WTC11 (cell line): ENCODE data around the gene EHD2. TPM values are rescaled to one million over a fixed set of nuclear protein-coding genes. Genes with fewer than 3 reads are reported as not detected.

Source experiments
- ATAC-seq: fragments of 200-7000 bp; cut with Tn5 transposase; 2 replicates; pipeline ENCODE4 v1.10.0; 2021; ENCODE audit warnings: mild to moderate bottlenecking, moderate library complexity
- CTCF ChIA-PET: fragments of 300-600 bp; sonication (Branson Sonifier 250); formaldehyde crosslinking; loops from one replicate; lab custom pipeline; 2021; ENCODE audit warnings: antibody characterized with exemption; lab: Charles Lee
- POLR2A ChIA-PET: fragments of 350-600 bp; sonication (Branson Sonifier 250); formaldehyde crosslinking; loops from one replicate; lab custom pipeline; 2021; ENCODE audit warnings: antibody characterized with exemption; lab: Charles Lee
- DNase-seq: peaks from one replicate; pipeline ENCODE4 v3.0.0; 2021; ENCODE audit warnings: low spot score
- H3K27ac Mint-ChIP-seq: 2 replicates; pipeline ENCODE4 v1.8.0; 2021; ENCODE audit warnings: mixed read lengths
- H3K27me3 Mint-ChIP-seq: 2 replicates; pipeline ENCODE4 v1.8.0; 2021; ENCODE audit warnings: low read depth, mild to moderate bottlenecking, moderate library complexity, mixed read lengths
- H3K36me3 Mint-ChIP-seq: 2 replicates; pipeline ENCODE4 v1.8.0; 2021; ENCODE audit warnings: mixed read lengths
- H3K4me1 Mint-ChIP-seq: 2 replicates; pipeline ENCODE4 v1.8.0; 2022; ENCODE audit warnings: mixed read lengths
- H3K4me3 Mint-ChIP-seq: 2 replicates; pipeline ENCODE4 v1.8.0; 2021; ENCODE audit warnings: mild to moderate bottlenecking, moderate library complexity, mixed read lengths
- H3K9me3 Mint-ChIP-seq: 2 replicates; pipeline ENCODE4 v1.8.0; 2021; ENCODE audit warnings: mixed read lengths
- AFF4 ChIP-seq: sonication (generic); formaldehyde crosslinking; IDR thresholded peaks from 2 replicates; pipeline ENCODE4 v1.8.1; 2023; ENCODE audit warnings: mild to moderate bottlenecking, missing genetic modification reagents, borderline replicate concordance
- ERG ChIP-seq: fragments of 250-450 bp; sonication (Bioruptor Pico); IDR thresholded peaks from 2 replicates; pipeline ENCODE4 v1.8.0; 2021; ENCODE audit warnings: mild to moderate bottlenecking
- FOXP4 ChIP-seq: sonication (generic); formaldehyde crosslinking; IDR thresholded peaks from 2 replicates; pipeline ENCODE4 v1.8.0; 2022; ENCODE audit warnings: mild to moderate bottlenecking, missing genetic modification reagents
- MLX ChIP-seq: sonication (generic); formaldehyde crosslinking; IDR thresholded peaks from 2 replicates; pipeline ENCODE4 v1.8.1; 2023; ENCODE audit warnings: mild to moderate bottlenecking, missing genetic modification reagents, moderate library complexity
- NR3C1 ChIP-seq: sonication (generic); formaldehyde crosslinking; conservative IDR thresholded peaks from 2 replicates; pipeline ENCODE4 v1.8.1; 2023; ENCODE audit warnings: low read depth, mild to moderate bottlenecking, missing genetic modification reagents
- RELA ChIP-seq: sonication (generic); formaldehyde crosslinking; IDR thresholded peaks from 2 replicates; pipeline ENCODE4 v1.8.1; 2022; ENCODE audit warnings: missing genetic modification reagents, mild to moderate bottlenecking, borderline replicate concordance
- SMAD3 ChIP-seq: sonication (generic); formaldehyde crosslinking; IDR thresholded peaks from 2 replicates; pipeline ENCODE4 v1.8.0; 2022; ENCODE audit warnings: missing genetic modification reagents, mild to moderate bottlenecking, borderline replicate concordance
- TEAD1 ChIP-seq: sonication (generic); formaldehyde crosslinking; IDR thresholded peaks from 2 replicates; pipeline ENCODE4 v1.8.0; 2022; ENCODE audit warnings: mild to moderate bottlenecking, missing genetic modification reagents
- ZMAT4 ChIP-seq: fragments of 250-450 bp; sonication (Bioruptor Pico); IDR thresholded peaks from 2 replicates; pipeline ENCODE4 v1.9.0; 2021; ENCODE audit warnings: mild to moderate bottlenecking
- ZNF219 ChIP-seq: sonication (generic); formaldehyde crosslinking; IDR thresholded peaks from 2 replicates; pipeline ENCODE4 v1.8.0; 2023; ENCODE audit warnings: missing genetic modification reagents, mild to moderate bottlenecking, borderline replicate concordance
- ZNF423 ChIP-seq: fragments of 250-450 bp; sonication (Bioruptor Pico); IDR thresholded peaks from 2 replicates; pipeline ENCODE4 v2.1.2; 2022; ENCODE audit warnings: mild to moderate bottlenecking, moderate library complexity
- ZNF532 ChIP-seq: fragments of 250-450 bp; sonication (Bioruptor Pico); IDR thresholded peaks from 2 replicates; pipeline ENCODE4 v1.9.0; 2021; ENCODE audit warnings: mild to moderate bottlenecking, borderline replicate concordance
- total RNA-seq: library from RNA; stranded (reverse); gene quantifications from 3 replicates; pipeline ENCODE4 v1.2.3, GENCODE V29; 2021

Gene EHD2
- total RNA-seq, 1 experiment from 2014 or later, result 11.8 TPM

- Mint-ChIP-seq H3K4me3 (no peak overlapping the region), H3K27ac (no peak overlapping the region), H3K9me3 (no peaks in the 10 kb centered on the region), H3K4me1 (0 out of 2 replicates have a peak, but pooled peaks cover 2% of the 10 kb centered on the region), H3K27me3 (no peaks in the 10 kb centered on the region), H3K36me3 (peaks cover 6% of the 10 kb centered on the region)
- ChIA-PET POLR2A (no interaction called here), CTCF (interaction anchor here (0.6 to 1.7 kb wide), 3 partner anchors 12 to 167 kb away, joined by 3 to 7 read pairs (median 4); partner anchors contain the start of gene EHD2)
- DNase-seq, result no peak
- no peak for ATAC-seq
- TF ChIP-seq ZNF219 (CRISPR knock-in tag), result no peak
Measured at GRCh38 chr19:47700934-47701716, 12.1 kb upstream of the EHD2 start.

- POLR2A ChIA-PET, result no interaction called here
- TF ChIP-seq NR3C1 (CRISPR knock-in tag), result no peak
- TF ChIP-seq AFF4 (CRISPR knock-in tag), result no peak
- no peak for TF ChIP-seq SMAD3
- TF ChIP-seq MLX (CRISPR knock-in tag), result no peak
- no peak for TF ChIP-seq TEAD1
- TF ChIP-seq ZMAT4 (CRISPR knock-in tag), result no peak
- TF ChIP-seq ERG, result no peak
- TF ChIP-seq ZNF532 (CRISPR knock-in tag), result no peak
- no peak for TF ChIP-seq ZNF423 (CRISPR knock-in tag)
- TF ChIP-seq FOXP4, result no peak
- TF ChIP-seq RELA (CRISPR knock-in tag), result no peak
- Mint-ChIP-seq H3K4me1 (0 out of 2 replicates have a peak, but pooled peaks cover 2% of the 10 kb centered on the region), H3K36me3 (peaks cover 6% of the 10 kb centered on the region), H3K27ac (no peak overlapping the region), H3K27me3 (no peaks in the 10 kb centered on the region), H3K9me3 (no peaks in the 10 kb centered on the region), H3K4me3 (no peak overlapping the region)
- DNase-seq (no peak), ATAC-seq (no peak)
- CTCF ChIA-PET, result interaction anchor here (0.6 to 1.7 kb wide), 2 partner anchors 11 to 166 kb away, joined by 4 to 7 read pairs; partner anchors contain the start of gene EHD2
Measured at GRCh38 chr19:47701717-47702552, 11.3 kb upstream of the EHD2 start.
